Esophagus (tissue), 2 donors: Measurements from ENCODE around the gene SELENOV. TPM values are rescaled to one million over a fixed set of nuclear protein-coding genes. Genes with fewer than 3 reads are reported as not detected.
A peak's percentile ranks its signal among the peaks of the same experiment; 100 is the strongest.
"Not testable (repeated sequence)": the region's sequence is repeated elsewhere in the genome, so short reads cannot be mapped to it uniquely, and the experiment has no call there.

Experiments used
- H3K27ac ChIP-seq, 2 donors: one replicate each; pipeline ENCODE4 v1.5.1; 2013; ENCODE audit warnings: low read depth in 2 of 2, mild to moderate bottlenecking in 2 of 2, inconsistent platforms in 1 of 2, low read length in 1 of 2, moderate library complexity in 1 of 2
- H3K27me3 ChIP-seq, 2 donors: one replicate each; pipeline ENCODE4 v1.6.1; 2013; ENCODE audit warnings: low read length in 2 of 2, control low read depth in 1 of 2, mild to moderate bottlenecking in 1 of 2; ENCODE audit not compliant: insufficient read depth in 2 of 2, control insufficient read depth in 1 of 2
- H3K36me3 ChIP-seq, 2 donors: one replicate each; pipeline ENCODE4 v1.6.1; 2013; ENCODE audit warnings: low read length in 1 of 2; ENCODE audit not compliant: control insufficient read depth in 2 of 2, insufficient read depth in 2 of 2
- H3K4me1 ChIP-seq, 2 donors: one replicate each; pipeline ENCODE4 v1.6.1; 2013; ENCODE audit warnings: low read length in 1 of 2; ENCODE audit not compliant: control insufficient read depth in 2 of 2, insufficient read depth in 2 of 2
- H3K4me3 ChIP-seq, 2 donors: one replicate each; pipeline ENCODE4 v1.5.1; 2013; ENCODE audit warnings: low read length in 2 of 2, mild to moderate bottlenecking in 2 of 2, low read depth in 1 of 2, moderate library complexity in 1 of 2
- H3K9me3 ChIP-seq, 2 donors: one replicate each; pipeline ENCODE4 v1.6.1; 2013; ENCODE audit warnings: mild to moderate bottlenecking in 2 of 2, low read depth in 1 of 2, low read length in 1 of 2, moderate library complexity in 1 of 2; ENCODE audit not compliant: control insufficient read depth in 2 of 2, insufficient read depth in 1 of 2
- WGBS, 2 donors: extraction: QIAGEN DNeasy Blood & Tissue Kit; methylation state at CpG; one replicate each; pipeline ENCODE4 v1.1.7; 2013; 5-methylcytosine and 5-hydroxymethylcytosine counted together
- polyA plus RNA-seq, 2 donors: library from polyadenylated mRNA; stranded (reverse); fragments of 200-250 nt; gene quantifications; one replicate each; pipeline ENCODE4 v1.2.3, GENCODE V29; 2013
- donor health status: healthy with polysubstance abuse.
- donor health status: Bipolar disorder and iron deficiency.

Gene SELENOV
- polyA plus RNA-seq, 2 donors, result not detected

DNA sequence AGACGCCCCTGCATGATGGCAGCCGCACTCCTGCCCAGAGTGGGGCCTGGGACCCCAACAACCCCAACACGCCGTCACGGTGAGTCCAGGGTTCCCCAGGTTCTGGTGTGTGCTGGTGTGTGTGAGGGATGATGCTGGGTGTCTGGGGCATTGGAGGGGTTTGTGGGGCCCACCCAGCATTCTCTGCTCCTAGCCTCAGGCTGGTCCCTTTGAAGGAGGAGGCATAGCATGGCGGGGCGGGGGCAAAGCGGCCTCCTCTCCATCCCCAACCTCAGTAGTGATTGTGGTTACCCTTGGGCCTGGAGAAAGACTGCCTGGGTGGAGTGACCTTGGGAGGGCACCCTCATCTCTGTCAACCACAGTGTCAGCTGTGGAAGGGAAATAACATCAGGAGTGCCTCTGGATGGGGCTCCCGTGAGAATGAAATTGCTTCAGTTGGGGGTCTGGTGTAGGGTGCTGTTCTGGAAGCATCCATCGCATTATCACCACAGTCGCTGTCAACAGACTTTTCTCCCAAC, 41.4 kb upstream of the SELENOV start:
- Histone ChIP-seq H3K27ac (no peak overlapping the region), H3K4me3 (no peak overlapping the region), H3K9me3 (no peaks in the 10 kb centered on the region), H3K4me1 (no peaks in the 10 kb centered on the region), H3K36me3 (peaks cover 37 to 74% of the 10 kb centered on the region in 2 donors), H3K27me3 (no peaks in the 10 kb centered on the region)
- 84 to 87% methylated on average over 11 of the region's 11 CpGs for WGBS, 2 donors

GRCh38 chr19:39474139-39474620, 40.8 kb upstream of the SELENOV start:
- Histone ChIP-seq H3K4me1 (no peaks in the 10 kb centered on the region), H3K36me3 (peaks cover 35 to 67% of the 10 kb centered on the region in 2 donors), H3K9me3 (no peaks in the 10 kb centered on the region), H3K27ac (no peak overlapping the region), H3K27me3 (no peaks in the 10 kb centered on the region), H3K4me3 (no peak overlapping the region)
- 47 to 48% methylated on average over 9 of the region's 9 CpGs for WGBS, 2 donors

DNA sequence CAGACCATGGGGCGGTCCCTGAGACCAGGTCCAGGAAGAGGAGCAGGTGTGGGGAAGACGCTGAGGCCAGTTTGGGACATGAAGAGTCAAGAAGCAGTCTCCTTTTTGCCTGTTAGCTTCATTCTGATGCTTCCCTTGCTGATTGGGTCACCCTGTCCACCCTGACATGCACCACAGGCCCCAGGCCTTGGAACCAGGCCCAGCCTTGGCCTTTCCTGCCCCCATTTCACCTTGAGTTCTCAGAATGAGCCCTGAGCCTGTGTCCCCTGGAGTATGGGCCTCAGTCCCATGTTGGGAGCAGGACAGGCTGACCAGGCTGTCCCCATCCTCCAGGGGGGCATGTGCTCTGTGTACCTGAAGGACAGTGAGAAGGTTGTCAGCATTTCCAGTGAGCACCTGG, 39.2 kb upstream of the SELENOV start:
- no peaks in the 10 kb centered on the region for H3K4me1 ChIP-seq
- H3K36me3 ChIP-seq, result peaks cover 28 to 53% of the 10 kb centered on the region in 2 donors
- H3K9me3 ChIP-seq, result no peaks in the 10 kb centered on the region
- no peak overlapping the region for H3K27ac ChIP-seq
- H3K27me3 ChIP-seq, result no peaks in the 10 kb centered on the region
- no peak overlapping the region for H3K4me3 ChIP-seq
- WGBS, 2 donors, result 85 to 92% methylated on average over 2 of the region's 2 CpGs

DNA sequence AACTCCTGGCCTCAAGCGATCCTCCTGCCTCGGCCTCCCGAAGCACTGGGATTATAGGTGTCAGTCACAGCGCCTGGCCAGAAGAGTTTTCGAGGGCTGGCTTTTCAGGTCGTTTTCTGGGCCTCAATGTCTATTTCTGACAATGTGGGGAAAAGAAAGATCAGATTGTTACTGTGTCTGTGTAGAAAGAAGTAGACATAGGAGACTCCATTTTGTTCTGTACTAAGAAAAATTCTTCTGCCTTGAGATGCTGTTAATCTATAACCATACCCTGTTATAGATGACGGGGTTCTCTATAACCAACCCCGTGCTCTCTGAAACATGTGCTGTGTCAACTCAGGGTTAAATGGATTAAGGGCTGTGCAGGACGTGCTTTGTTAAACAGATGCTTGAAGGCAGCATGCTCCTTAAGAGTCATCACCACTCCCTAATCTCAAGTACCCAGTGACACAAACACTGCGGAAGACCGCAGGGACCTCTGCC, 35.6 kb upstream of the SELENOV start:
- H3K9me3 ChIP-seq, H3K4me1 ChIP-seq, H3K4me3 ChIP-seq, H3K27ac ChIP-seq, H3K27me3 ChIP-seq: not testable (repeated sequence)
- H3K36me3 ChIP-seq, result peaks cover 5 to 17% of the 10 kb centered on the region in 2 donors
- WGBS, 2 donors, result 75 to 77% methylated on average over 11 of the region's 11 CpGs

GRCh38 chr19:39479916-39480315, 35.0 kb upstream of the SELENOV start:
- peaks cover 3 to 8% of the 10 kb centered on the region in 2 donors for H3K4me1 ChIP-seq
- H3K27me3 ChIP-seq, result no peaks in the 10 kb centered on the region
- 48 to 54% methylated on average over 10 of the region's 10 CpGs for WGBS, 2 donors
- H3K9me3 ChIP-seq, result no peaks in the 10 kb centered on the region
- H3K36me3 ChIP-seq, result peaks cover 0 to 12% of the 10 kb centered on the region in 2 donors
- peak overlapping the region in 1 of 2 donors; percentile 98 for H3K4me3 ChIP-seq
- peak overlapping the region in 1 of 2 donors; percentile 87 for H3K27ac ChIP-seq

DNA sequence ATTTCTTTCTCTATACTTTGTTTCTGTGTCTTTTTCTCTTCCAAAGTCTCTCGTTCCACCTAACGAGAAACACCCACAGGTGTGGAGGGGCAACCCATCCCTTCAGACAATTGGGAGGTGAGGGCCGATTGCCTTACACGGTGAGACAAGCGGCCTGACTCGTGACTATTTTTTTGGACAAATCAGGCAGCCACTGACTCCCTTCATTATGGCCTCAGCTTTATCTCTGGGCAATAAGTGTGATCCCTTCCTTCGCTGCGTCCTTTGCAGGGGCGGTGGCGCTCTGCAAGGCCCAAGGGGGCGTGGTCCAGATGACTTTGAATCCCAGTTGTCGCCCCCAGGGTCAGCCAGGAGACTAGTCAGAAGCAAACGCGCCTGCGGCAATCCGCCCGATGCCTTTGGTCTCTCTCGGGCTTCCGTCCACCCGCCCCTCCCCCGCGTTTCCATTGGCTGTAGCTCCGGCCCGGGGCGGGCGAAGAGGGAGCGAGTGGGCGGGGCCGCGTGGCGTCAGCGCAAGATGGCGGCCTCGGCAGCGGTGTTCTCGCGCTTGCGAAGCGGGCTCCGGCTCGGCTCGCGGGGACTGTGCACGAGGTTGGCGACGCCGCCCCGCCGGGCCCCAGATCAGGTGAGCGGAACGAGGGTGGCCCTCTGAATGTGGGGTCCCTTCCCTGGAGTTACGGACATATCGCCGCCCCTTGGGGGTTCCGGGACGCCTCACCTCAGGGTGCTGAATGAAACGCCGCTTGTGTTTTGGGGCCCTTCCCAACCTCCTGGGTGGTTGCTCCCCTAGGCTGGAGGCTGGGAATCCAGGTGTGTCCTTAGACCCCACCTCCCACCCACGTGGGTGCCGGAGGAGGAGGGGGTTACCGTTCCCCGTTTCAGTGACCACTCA, 34.4 kb upstream of the SELENOV start, which contains the start of gene TIMM50:
TSS of gene TIMM50 (plus strand) at position 502 of the 892 bp plus-strand sequence. CDS start at position 518, 16 bp downstream.
- Histone ChIP-seq H3K27ac (peak within 1 kb of the TSS; percentile 83 to 97), H3K4me3 (peak within 1 kb of the TSS; percentile 96 to 98), H3K9me3 (no peaks in the 10 kb centered on the region), H3K36me3 (peaks cover 0 to 9% of the 10 kb centered on the region in 2 donors), H3K4me1 (peaks cover 3 to 8% of the 10 kb centered on the region in 2 donors), H3K27me3 (no peaks in the 10 kb centered on the region)
- whole genome bisulfite sequencing, 2 donors, result 1% methylated on average over 62 of the region's 62 CpGs

DNA sequence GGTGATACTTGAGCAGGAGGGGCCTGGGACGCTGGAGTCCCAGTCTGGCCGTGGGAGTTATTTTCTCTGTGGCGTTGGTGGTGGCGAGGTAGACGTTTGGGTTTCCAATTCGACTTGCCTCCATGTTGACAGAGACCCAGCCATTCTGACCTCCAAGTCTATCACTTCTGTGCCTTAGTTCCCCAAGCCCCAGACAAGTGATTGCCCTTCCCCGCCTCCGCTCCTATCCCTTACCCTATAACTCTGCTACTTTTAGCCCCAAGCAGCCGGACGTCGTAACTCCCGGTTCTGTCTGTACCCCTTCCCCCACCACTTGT, 33.8 kb upstream of the SELENOV start:
- peaks cover 3 to 8% of the 10 kb centered on the region in 2 donors for H3K4me1 ChIP-seq
- no peaks in the 10 kb centered on the region for H3K27me3 ChIP-seq
- no peaks in the 10 kb centered on the region for H3K9me3 ChIP-seq
- H3K27ac ChIP-seq, result peak overlapping the region; percentile 82 to 97
- 0 to 2% methylated on average over 12 of the region's 12 CpGs for WGBS, 2 donors
- peaks cover 0 to 9% of the 10 kb centered on the region in 2 donors for H3K36me3 ChIP-seq
- peak overlapping the region; percentile 96 to 98 for H3K4me3 ChIP-seq

DNA sequence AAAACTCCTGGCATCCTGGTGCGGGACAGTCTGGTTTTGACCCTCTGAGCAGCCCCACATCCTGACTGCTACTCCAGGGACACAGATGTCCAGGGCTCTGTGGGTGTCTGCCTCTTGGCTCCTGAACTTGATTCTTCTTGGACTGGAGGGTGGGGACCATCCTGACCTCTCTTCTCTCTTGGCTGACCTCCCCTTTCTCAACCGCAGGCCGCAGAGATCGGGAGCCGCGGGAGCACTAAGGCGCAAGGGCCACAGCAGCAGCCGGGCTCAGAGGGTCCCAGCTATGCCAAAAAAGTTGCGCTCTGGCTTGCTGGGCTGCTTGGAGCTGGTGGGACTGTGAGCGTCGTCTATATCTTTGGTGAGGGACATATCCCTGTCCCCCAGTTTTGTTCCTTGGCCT, 33.3 kb upstream of the SELENOV start:
- H3K27ac ChIP-seq, result no peak overlapping the region
- H3K27me3 ChIP-seq, result no peaks in the 10 kb centered on the region
- peaks cover 3 to 8% of the 10 kb centered on the region in 2 donors for H3K4me1 ChIP-seq
- H3K4me3 ChIP-seq, result peak overlapping the region; percentile 96 to 98
- 64% methylated on average over 11 of the region's 11 CpGs for WGBS, 2 donors
- no peaks in the 10 kb centered on the region for H3K9me3 ChIP-seq
- H3K36me3 ChIP-seq, result peaks cover 0 to 12% of the 10 kb centered on the region in 2 donors

- peaks cover 3 to 8% of the 10 kb centered on the region in 2 donors for H3K4me1 ChIP-seq
- H3K9me3 ChIP-seq, result no peaks in the 10 kb centered on the region
- H3K27ac ChIP-seq, result no peak overlapping the region
- no peaks in the 10 kb centered on the region for H3K27me3 ChIP-seq
- 70 to 76% methylated on average over 6 of the region's 6 CpGs for WGBS, 2 donors
- H3K4me3 ChIP-seq, result no peak overlapping the region
- H3K36me3 ChIP-seq, result peaks cover 3 to 20% of the 10 kb centered on the region in 2 donors
These were observed 31.8 kb upstream of the SELENOV start for GRCh38 chr19:39483141-39483540.
